ENCODE measurements around the gene ETV4.

GRCh38 chr17:43581130-43581529, 35.0 kb upstream of the ETV4 start:
- TF ChIP-seq CTCF (IDR thresholded peaks at IDR 0.05) (no peak), EZH2phosphoT487 (IDR thresholded peaks at IDR 0.05) (no peak)

Measured in neural progenitor cell (in vitro differentiated cells).